NCI-H460 (cell line): ENCODE results near the gene IFT122. TPM values are rescaled to one million over a fixed set of nuclear protein-coding genes. Genes with fewer than 3 reads are reported as not detected.

Experiments used
- DNase-seq: peaks from one replicate; pipeline ENCODE4 v3.0.0-alpha.2; 2016; ENCODE audit warnings: low read depth; ENCODE audit errors: extremely low read depth
- small RNA-seq, 2 experiments: library from RNA; depleted of rRNA; stranded (forward); fragments of <200 nt; gene quantifications; one replicate each; pipeline ENCODE3, GENCODE V24; 2014
- total RNA-seq: library from RNA; depleted of rRNA; stranded (reverse); fragments of >200 nt; shearing (Covaris generic); gene quantifications from 2 replicates; pipeline ENCODE4 v1.2.3, GENCODE V29; 2014; rRNA removed

IFT122 gene
- total RNA-seq, 1 experiment from 2014 or later, result 7.0 TPM

- DNase-seq, result no peak
Measured at GRCh38 chr3:129567176-129567705, 127.2 kb downstream of the IFT122 start.

GRCh38 chr3:129567939-129568338 is 127.9 kb downstream of the IFT122 start:
- DNase-seq, result no peak

- DNase-seq, result no peak
Measured at GRCh38 chr3:129569856-129570255, 129.8 kb downstream of the IFT122 start.

Small RNAs within 50 kb of the gene (small RNA-seq; reads per million reads assigned to genes)
- gene SNORA7B, result 2.1 to 33.1 reads per million in 2 experiments

Other genes with a start within 250 kb of the IFT122 start
- gene COPG1, start 190.6 kb upstream of the IFT122 start, total RNA-seq, result 127 and 134 TPM in 2 replicates
- gene HMCES, start 161.4 kb upstream of the IFT122 start, total RNA-seq, result 18.3 and 21.0 TPM in 2 replicates
- gene EFCAB12, start 11.6 kb upstream of the IFT122 start, total RNA-seq, result not detected in 2 replicates
- 21.4 and 26.9 TPM in 2 replicates for gene MBD4, start 276 bp upstream of the IFT122 start, total RNA-seq
- not detected in 2 replicates for gene RHO, start 88.4 kb downstream of the IFT122 start, total RNA-seq
- gene H1-8, start 103.0 kb downstream of the IFT122 start, total RNA-seq, result not detected in 2 replicates
- gene PLXND1, start 166.5 kb downstream of the IFT122 start, total RNA-seq, result 10.4 and 13.7 TPM in 2 replicates